GM20000 (cell line): ENCODE measurements around the gene FRMPD4.

Source experiments
- DNase-seq: peaks from one replicate; pipeline ENCODE4 v3.0.0; 2012; ENCODE audit warnings: low spot score
- TF ChIP-seq, protein P1 (sequence below): IDR thresholded peaks from 2 replicates; pipeline ENCODE4 v1.5.1; 2012; ENCODE audit warnings: mild to moderate bottlenecking, control low read depth; ENCODE audit errors: extremely low read depth, missing control alignments

Gene FRMPD4

DNA sequence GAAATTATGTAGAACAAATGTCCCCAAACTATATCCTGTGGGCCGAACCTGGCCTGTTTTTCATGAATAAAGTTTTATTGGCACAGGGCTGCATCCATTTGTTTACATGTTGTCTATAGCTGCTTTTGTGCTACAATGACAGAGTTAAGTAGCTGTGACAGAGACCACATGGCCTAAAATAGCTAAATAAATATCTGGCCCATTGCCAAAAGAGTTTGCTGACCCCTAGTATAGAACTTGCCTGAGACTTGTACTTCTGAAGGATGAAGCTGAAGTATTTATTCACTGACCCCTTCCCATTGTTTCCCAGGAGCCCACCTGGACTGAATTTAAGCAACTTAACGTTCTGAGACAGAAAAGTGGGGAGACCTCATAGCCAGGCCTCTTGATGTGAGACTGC lies 325.6 kb downstream of the FRMPD4 start:
- TF ChIP-seq, protein P1, sequence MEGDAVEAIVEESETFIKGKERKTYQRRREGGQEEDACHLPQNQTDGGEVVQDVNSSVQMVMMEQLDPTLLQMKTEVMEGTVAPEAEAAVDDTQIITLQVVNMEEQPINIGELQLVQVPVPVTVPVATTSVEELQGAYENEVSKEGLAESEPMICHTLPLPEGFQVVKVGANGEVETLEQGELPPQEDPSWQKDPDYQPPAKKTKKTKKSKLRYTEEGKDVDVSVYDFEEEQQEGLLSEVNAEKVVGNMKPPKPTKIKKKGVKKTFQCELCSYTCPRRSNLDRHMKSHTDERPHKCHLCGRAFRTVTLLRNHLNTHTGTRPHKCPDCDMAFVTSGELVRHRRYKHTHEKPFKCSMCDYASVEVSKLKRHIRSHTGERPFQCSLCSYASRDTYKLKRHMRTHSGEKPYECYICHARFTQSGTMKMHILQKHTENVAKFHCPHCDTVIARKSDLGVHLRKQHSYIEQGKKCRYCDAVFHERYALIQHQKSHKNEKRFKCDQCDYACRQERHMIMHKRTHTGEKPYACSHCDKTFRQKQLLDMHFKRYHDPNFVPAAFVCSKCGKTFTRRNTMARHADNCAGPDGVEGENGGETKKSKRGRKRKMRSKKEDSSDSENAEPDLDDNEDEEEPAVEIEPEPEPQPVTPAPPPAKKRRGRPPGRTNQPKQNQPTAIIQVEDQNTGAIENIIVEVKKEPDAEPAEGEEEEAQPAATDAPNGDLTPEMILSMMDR, result no peak
- DNase-seq, result no peak

DNA sequence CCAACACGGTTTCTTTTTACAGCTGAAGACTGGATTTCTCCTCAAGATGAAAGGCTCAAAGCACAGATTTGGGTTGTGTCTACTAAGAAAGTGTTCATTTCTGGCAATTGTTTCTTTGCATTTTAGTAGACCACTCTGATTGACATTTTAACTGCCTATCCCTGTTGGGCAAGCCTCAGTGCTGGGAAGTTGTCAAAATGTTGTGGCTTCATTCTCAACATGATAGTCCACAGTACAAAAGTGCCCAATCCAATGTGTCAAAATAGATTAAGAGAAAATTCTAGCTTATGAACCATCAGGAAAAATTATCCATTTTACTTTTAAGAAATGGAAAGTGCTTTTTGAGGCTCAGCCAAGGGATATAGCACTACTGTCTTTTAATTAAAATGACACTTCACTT lies 329.0 kb downstream of the FRMPD4 start:
- TF ChIP-seq, protein P1, result no peak
- DNase-seq, result no peak

DNA sequence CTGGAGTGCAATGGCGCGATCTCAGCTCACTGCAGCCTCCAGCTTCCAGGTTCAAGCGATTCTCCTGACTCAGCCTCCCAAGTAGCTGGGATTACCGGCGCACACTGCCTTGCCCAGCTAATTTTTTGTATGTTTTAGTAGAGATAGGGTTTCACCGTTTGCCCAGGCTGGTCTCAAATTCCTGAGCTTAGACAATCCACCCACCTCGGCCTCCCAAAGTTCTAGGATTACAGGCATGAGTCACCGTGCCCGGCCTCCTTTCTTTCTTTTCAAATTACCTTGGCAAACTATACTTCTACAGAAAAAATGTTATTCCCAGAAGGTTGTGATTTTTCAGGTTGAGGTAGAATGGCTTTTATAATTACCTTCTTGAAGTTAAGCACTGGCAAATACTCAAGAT lies 331.0 kb downstream of the FRMPD4 start:
- TF ChIP-seq, protein P1, result no peak
- no peak for DNase-seq

DNA sequence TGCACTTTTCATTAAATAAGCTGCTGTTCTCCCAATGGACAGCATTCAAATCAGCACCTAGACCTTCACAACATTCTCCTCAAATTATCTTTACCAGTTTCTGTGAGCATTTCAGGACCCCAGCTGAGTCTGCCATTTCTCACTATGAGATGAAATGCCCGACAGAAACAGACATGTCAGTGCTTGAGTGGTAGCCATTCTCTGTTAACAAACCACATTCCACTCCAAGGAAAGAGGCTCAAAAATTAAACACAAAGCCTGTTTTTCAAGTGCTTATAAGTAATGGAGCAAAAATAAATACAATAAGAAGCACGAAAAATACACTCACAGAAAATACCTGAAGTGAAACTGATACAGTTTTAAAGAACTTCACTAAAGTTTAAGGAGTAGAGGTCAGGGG lies 332.8 kb downstream of the FRMPD4 start:
- DNase-seq, result no peak
- TF ChIP-seq, protein P1, result no peak

DNA sequence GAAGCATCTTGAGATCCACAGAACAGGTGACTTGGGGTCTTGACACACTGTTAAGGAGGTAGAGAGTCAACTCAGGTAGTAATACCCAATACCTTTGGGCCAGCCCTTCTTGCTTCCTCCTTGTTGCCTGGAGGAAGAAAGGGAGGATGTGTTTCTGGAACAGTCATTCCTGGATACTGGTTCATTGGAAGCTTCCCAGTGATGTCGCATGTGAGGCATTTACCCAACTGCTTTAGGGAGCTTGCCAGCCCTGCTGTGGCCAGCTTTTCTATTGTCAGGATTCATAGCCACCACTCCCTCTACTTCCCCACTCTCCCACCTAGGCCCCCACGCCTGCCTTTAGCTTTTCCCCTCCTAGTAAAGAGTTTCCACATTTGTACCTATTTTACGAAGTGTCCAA lies 342.7 kb downstream of the FRMPD4 start:
- no peak for DNase-seq
- TF ChIP-seq, protein P1, result no peak

DNA sequence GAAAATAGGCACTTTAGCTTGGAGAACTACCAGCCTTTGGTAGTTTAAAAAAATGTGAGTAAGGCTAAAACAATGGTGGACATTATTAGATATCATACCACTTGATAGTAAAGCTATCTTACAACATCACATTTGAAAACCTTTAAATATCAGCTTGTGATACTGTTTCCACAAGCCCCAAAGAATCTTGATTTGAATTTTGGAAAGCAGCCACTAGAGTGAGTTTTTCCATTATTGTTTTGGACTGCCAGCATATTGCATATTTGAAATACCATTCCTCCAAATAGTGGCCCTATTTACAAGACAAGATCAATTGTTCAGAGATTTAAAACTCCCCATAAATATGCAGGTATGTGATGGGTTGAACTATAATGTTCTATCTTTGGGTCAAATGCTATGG lies 349.9 kb downstream of the FRMPD4 start:
- no peak for DNase-seq
- TF ChIP-seq, protein P1, result no peak

DNA sequence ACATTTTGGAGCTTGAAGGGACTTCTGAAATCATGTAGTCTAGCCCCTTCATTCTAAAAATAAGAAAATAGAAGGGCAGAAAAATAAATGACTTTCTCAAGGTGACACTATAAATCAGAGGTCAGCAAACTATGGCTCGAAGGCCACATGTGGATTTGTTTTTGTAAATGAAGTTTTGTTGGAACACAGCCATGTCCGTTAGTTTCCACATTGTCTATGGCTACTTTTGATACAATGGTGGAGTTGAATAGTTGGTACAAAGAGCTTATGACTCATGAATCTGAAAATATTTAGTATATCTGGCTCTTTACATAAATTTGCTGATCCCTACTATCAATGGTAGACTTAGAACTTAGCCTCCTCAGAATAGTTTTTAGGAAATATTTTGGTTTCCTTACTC lies 350.5 kb downstream of the FRMPD4 start:
- no peak for DNase-seq
- TF ChIP-seq, protein P1, result no peak
